Measurements from ENCODE around the gene DPH2.

DNA sequence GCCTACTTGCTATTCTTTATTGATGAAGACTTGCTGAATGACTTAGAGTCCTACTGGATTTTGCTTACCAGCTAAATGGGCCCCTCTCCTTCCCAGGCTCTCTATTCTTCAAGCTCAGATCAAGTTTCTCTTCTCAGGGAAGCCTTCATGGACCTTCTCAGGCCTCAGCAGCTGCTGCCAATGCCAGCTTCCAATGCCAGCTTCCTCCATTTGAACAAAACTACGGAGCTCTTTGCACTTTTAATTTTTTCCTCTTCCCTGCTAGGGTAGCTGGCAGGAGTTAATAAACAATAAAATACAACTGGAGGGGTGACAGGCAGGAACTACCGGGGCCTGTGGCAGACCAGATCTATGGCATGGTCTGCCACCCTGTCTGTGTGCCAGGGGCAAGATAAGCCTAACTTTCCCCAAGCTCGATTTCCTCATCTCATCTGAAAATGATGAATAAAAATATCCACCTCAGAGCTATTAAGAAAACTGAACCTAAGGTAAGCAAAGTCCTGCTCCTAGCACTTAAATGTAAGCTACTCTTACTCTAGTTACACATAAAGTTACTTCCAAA lies 24.1 kb upstream of the DPH2 start:
- TF ChIP-seq ZNF263 (CRISPR knock-in tag; IDR thresholded peaks at IDR 0.05; ENCODE audit: low read depth) = no peak
- TF ChIP-seq TEAD1 (CRISPR knock-in tag; IDR thresholded peaks at IDR 0.05) = no peak
- no peak for TF ChIP-seq E2F4 (CRISPR knock-in tag; IDR thresholded peaks at IDR 0.05; ENCODE audit: borderline replicate concordance, low read depth)
- no peak for TF ChIP-seq CTCF (IDR thresholded peaks at IDR 0.05)
- TF ChIP-seq HMGXB4 (CRISPR knock-in tag; IDR thresholded peaks at IDR 0.05) = no peak
- TF ChIP-seq FOXP1 (CRISPR knock-in tag; IDR thresholded peaks at IDR 0.05; ENCODE audit: borderline replicate concordance) = no peak
- no peak for TF ChIP-seq TEAD4 (CRISPR knock-in tag; IDR thresholded peaks at IDR 0.05)
- no peak for TF ChIP-seq NFATC4 (CRISPR knock-in tag; IDR thresholded peaks at IDR 0.05)
- no peak for TF ChIP-seq USF2 (CRISPR knock-in tag; IDR thresholded peaks at IDR 0.05)
- no peak for TF ChIP-seq MLX (CRISPR knock-in tag; IDR thresholded peaks at IDR 0.05)
- TF ChIP-seq IRF2 (CRISPR knock-in tag; IDR thresholded peaks at IDR 0.05; ENCODE audit: borderline replicate concordance, low read depth) = no peak
- TF ChIP-seq CREB1 (CRISPR knock-in tag; IDR thresholded peaks at IDR 0.05) = no peak

All from WTC11 (cell line).